Activated CD4-positive, alpha-beta T cell treated with anti-CD3 and anti-CD28 coated beads for 48 hours (primary cell): Measurements from ENCODE around the gene OR5AU1.
A peak's percentile ranks its signal among the peaks of the same experiment; 100 is the strongest.

ENCODE experiments used
- DNase-seq: peaks from one replicate; pipeline ENCODE4 v3.0.0-alpha.2; 2020

Gene OR5AU1

GRCh38 chr14:21155963-21156362 is at the start of gene OR5AU1:
Gene OR5AU1, minus strand, starts transcription at chr14:21156063. Its CDS starts 191 bp downstream, at chr14:21155872.
- DNase-seq = no peak

GRCh38 chr14:21205026-21205677 is 49.3 kb upstream of the OR5AU1 start:
- no peak for DNase-seq

- no peak for DNase-seq
Observed at GRCh38 chr14:21204167-21205025, 48.5 kb upstream of the OR5AU1 start.

GRCh38 chr14:21203470-21204166 is 47.8 kb upstream of the OR5AU1 start:
- no peak for DNase-seq

GRCh38 chr14:21202463-21203358 is 46.8 kb upstream of the OR5AU1 start:
- no peak for DNase-seq

- DNase-seq = no peak
Observed at GRCh38 chr14:21201732-21202462, 46.0 kb upstream of the OR5AU1 start.

GRCh38 chr14:21200752-21201461 is 45.0 kb upstream of the OR5AU1 start:
- no peak for DNase-seq

- DNase-seq = no peak
Observed at GRCh38 chr14:21199611-21200560, 44.0 kb upstream of the OR5AU1 start.

- DNase-seq = no peak
Observed at GRCh38 chr14:21197418-21198205, 41.7 kb upstream of the OR5AU1 start.

- no peak for DNase-seq
Observed at GRCh38 chr14:21194597-21194996, 38.7 kb upstream of the OR5AU1 start.

- DNase-seq = no peak
Observed at GRCh38 chr14:21192875-21193535, 37.1 kb upstream of the OR5AU1 start.

GRCh38 chr14:21192447-21192822 is 36.6 kb upstream of the OR5AU1 start:
- no peak for DNase-seq

GRCh38 chr14:21191809-21192446 is 36.1 kb upstream of the OR5AU1 start:
- DNase-seq = peak; percentile 78

- no peak for DNase-seq
Observed at GRCh38 chr14:21191261-21191808, 35.5 kb upstream of the OR5AU1 start.

GRCh38 chr14:21185491-21185890 is 29.6 kb upstream of the OR5AU1 start:
- no peak for DNase-seq

- no peak for DNase-seq
Observed at GRCh38 chr14:21184254-21184653, 28.4 kb upstream of the OR5AU1 start.

GRCh38 chr14:21182166-21182565 is 26.3 kb upstream of the OR5AU1 start:
- DNase-seq = no peak

- DNase-seq = no peak
Observed at GRCh38 chr14:21171128-21171527, 15.3 kb upstream of the OR5AU1 start.
